HG03571 (cell line): ENCODE results near the gene RILPL1.
"Not testable (repeated sequence)": the region's sequence is repeated elsewhere in the genome, so short reads cannot be mapped to it uniquely, and the experiment has no call there.

Source experiments
- ATAC-seq: cut with Tn5 transposase; IDR thresholded peaks from one replicate; pipeline ENCODE4 v1.9.1; 2021; ENCODE audit not compliant: unreplicated experiment

RILPL1 gene

GRCh38 chr12:123494124-123494851, 39.2 kb downstream of the RILPL1 start:
- no peak for ATAC-seq

GRCh38 chr12:123492339-123493039, 41.0 kb downstream of the RILPL1 start:
- ATAC-seq, result not testable (repeated sequence)

- no peak for ATAC-seq
Measured at GRCh38 chr12:123491481-123491880, 42.0 kb downstream of the RILPL1 start.

GRCh38 chr12:123491056-123491455, 42.5 kb downstream of the RILPL1 start:
- no peak for ATAC-seq

- no peak for ATAC-seq
Measured at GRCh38 chr12:123490089-123490488, 43.4 kb downstream of the RILPL1 start.

GRCh38 chr12:123489580-123489979, 43.9 kb downstream of the RILPL1 start:
- ATAC-seq, result no peak

GRCh38 chr12:123488539-123489230, 44.8 kb downstream of the RILPL1 start:
- no peak for ATAC-seq

GRCh38 chr12:123487428-123487827, 46.1 kb downstream of the RILPL1 start:
- ATAC-seq, result no peak

- no peak for ATAC-seq
Measured at GRCh38 chr12:123485756-123486155, 47.8 kb downstream of the RILPL1 start.

GRCh38 chr12:123483602-123484248, 49.8 kb downstream of the RILPL1 start:
- no peak for ATAC-seq

GRCh38 chr12:123482876-123483275, 50.6 kb downstream of the RILPL1 start:
- ATAC-seq, result no peak

- ATAC-seq, result not testable (repeated sequence)
Measured at GRCh38 chr12:123481251-123481650, 52.3 kb downstream of the RILPL1 start.

GRCh38 chr12:123479442-123480180, 53.9 kb downstream of the RILPL1 start:
- ATAC-seq, result no peak

GRCh38 chr12:123478762-123479161, 54.8 kb downstream of the RILPL1 start:
- ATAC-seq, result no peak

GRCh38 chr12:123478069-123478468, 55.5 kb downstream of the RILPL1 start:
- no peak for ATAC-seq

GRCh38 chr12:123475246-123475703, 58.2 kb downstream of the RILPL1 start:
- ATAC-seq, result no peak

GRCh38 chr12:123474485-123475245, 58.9 kb downstream of the RILPL1 start:
- ATAC-seq, result no peak

GRCh38 chr12:123472438-123472849, 61.1 kb downstream of the RILPL1 start:
- no peak for ATAC-seq

GRCh38 chr12:123471374-123472068, 62.0 kb downstream of the RILPL1 start:
- no peak for ATAC-seq
